ENCODE results near the gene AKAP8.
"Not testable (repeated sequence)": the region's sequence is repeated elsewhere in the genome, so short reads cannot be mapped to it uniquely, and the experiment has no call there.

The AKAP8 gene

GRCh38 chr19:15371786-15372380 is 7.7 kb downstream of the AKAP8 start:
- no peak for DNase-seq

- no peak for DNase-seq
These were observed 8.5 kb downstream of the AKAP8 start for GRCh38 chr19:15371119-15371518.

- DNase-seq, result no peak
These were observed 10.0 kb downstream of the AKAP8 start for GRCh38 chr19:15369594-15369891.

- no peak for DNase-seq
These were observed 10.6 kb downstream of the AKAP8 start for GRCh38 chr19:15368798-15369593.

GRCh38 chr19:15368051-15368632 is 11.4 kb downstream of the AKAP8 start:
- DNase-seq, result no peak

- no peak for DNase-seq
These were observed 12.1 kb downstream of the AKAP8 start for GRCh38 chr19:15367439-15367838.

GRCh38 chr19:15365264-15365663 is 14.3 kb downstream of the AKAP8 start:
- no peak for DNase-seq

- not testable (repeated sequence) for DNase-seq
These were observed 15.8 kb downstream of the AKAP8 start for GRCh38 chr19:15363791-15364190.

- not testable (repeated sequence) for DNase-seq
These were observed 16.5 kb downstream of the AKAP8 start for GRCh38 chr19:15363048-15363447.

GRCh38 chr19:15360015-15360414 is 19.6 kb downstream of the AKAP8 start:
- DNase-seq, result not testable (repeated sequence)

GRCh38 chr19:15358918-15359317 is 20.7 kb downstream of the AKAP8 start:
- DNase-seq, result no peak

- DNase-seq, result no peak
These were observed 21.7 kb downstream of the AKAP8 start for GRCh38 chr19:15357906-15358305.

GRCh38 chr19:15354566-15355296 is 24.9 kb downstream of the AKAP8 start:
- DNase-seq, result no peak

GRCh38 chr19:15353908-15354307 is 25.7 kb downstream of the AKAP8 start:
- no peak for DNase-seq

- DNase-seq, result not testable (repeated sequence)
These were observed 27.1 kb downstream of the AKAP8 start for GRCh38 chr19:15352535-15352934.

- not testable (repeated sequence) for DNase-seq
These were observed 38.3 kb downstream of the AKAP8 start for GRCh38 chr19:15341328-15341727.

- no peak for DNase-seq
These were observed 39.5 kb downstream of the AKAP8 start for GRCh38 chr19:15340086-15340485.

- no peak for DNase-seq
These were observed 42.4 kb downstream of the AKAP8 start for GRCh38 chr19:15337202-15337601.

GRCh38 chr19:15335992-15336391 is 43.6 kb downstream of the AKAP8 start:
- DNase-seq, result not testable (repeated sequence)

- DNase-seq, result peak; percentile 84
These were observed 47.1 kb downstream of the AKAP8 start, which contains the start of gene BRD4 for GRCh38 chr19:15332311-15332996. Gene BRD4, minus strand, starts transcription at chr19:15332539. Its CDS starts 59,440 bp downstream, at chr19:15273099.

- peak; percentile 65 for DNase-seq
These were observed 47.9 kb downstream of the AKAP8 start for GRCh38 chr19:15331419-15332310.

Measured in femur (tissue), 1 donor.